CD4-positive, alpha-beta T cell treated with Interleukin-17A for 4 hours (primary cell): ENCODE measurements around the gene SPNS2.

Experiments used
- DNase-seq: peaks from one replicate; pipeline ENCODE4 v3.0.0-alpha.2; 2020; ENCODE audit warnings: mixed read lengths

Gene SPNS2

DNA sequence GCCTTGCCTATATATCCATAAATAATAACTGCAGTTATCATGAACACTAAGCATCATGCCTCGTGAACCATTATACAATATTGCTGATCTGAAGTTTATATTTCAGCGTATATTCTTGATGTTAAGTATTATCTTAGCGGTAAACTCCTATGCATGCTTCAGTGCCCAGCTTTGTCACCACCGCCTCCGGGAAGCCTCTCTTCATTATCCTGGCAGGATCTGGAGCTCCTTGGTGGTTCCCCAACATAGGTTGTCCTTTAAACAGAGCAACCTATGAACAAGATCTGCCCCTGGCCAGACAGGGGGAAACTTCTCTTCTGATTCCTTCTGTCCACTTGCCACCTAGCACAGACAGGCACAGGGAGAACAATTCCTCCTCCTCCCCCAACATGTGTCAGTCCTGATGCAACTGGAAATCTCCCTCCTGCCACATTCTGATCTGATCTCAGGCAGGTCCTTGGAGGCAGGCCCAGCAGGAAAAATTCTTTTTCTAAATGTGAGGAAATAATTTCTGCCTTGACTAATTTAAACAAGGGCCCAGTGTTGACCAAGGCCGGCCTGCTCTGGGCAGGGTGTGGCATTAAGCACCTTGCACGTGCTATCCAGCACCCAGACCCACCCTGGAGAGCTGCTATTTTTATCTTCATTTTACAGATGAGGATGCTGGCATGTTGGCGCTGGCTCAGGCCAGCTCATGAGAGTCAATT is 22.4 kb downstream of the SPNS2 start:
- DNase-seq: no peak

DNA sequence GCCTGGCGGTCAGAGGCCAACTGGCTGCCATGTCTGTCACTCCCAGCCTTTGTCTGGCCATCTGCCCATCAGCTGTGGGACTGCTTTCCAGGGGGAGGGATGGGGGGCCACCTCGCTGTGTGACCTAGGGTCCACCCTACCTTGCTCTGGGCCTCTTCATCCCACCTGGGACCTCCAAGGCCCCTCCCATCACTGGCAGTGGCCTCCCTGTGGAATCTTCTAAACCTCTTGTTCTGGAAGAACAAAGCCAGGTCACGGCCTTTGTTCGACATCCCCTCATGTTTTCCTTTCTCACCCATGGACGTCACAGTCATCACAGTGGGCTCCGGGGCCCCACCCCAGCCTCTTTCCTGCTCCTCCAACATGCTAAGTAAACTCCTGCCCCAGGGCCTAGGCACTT is 24.0 kb downstream of the SPNS2 start:
- no peak for DNase-seq

GRCh38 chr17:4523946-4524345 is 25.3 kb downstream of the SPNS2 start:
- no peak for DNase-seq

DNA sequence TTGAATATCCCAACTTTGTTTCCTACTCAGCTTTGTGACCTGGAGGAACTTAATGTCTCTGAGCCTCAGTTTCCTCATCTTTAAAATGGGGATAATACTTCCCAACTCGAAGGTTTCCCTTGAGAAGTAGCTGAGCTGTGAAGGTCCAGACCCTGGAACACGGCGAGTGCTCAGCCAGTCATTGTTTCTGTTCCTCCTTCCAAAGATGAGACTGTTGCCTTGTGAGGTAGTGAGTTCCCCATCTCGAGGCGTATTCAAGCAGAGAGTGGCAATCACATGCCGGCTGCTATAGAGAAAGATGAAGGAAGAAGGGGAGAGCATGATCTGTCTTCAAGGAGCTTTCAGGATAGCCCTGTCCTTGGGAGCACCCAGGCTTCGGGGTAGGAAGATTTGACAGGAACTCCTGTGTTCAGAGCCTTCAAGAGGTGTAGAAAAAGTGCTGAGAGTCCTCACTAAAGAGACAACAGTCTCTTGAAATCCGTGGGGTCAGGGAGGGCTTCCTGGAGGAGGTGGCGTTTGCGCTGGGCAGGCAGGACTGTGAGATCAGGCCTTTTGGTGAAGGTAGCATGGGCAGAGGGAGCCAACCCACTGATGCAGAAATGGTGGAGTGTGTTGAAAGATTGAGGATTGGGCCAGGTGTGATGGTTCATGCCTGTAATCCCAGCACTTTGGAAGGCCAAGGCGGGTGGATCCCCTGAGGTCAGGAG is 27.2 kb downstream of the SPNS2 start:
- DNase-seq: no peak

GRCh38 chr17:4527134-4527533 is 28.5 kb downstream of the SPNS2 start:
- DNase-seq: no peak

DNA sequence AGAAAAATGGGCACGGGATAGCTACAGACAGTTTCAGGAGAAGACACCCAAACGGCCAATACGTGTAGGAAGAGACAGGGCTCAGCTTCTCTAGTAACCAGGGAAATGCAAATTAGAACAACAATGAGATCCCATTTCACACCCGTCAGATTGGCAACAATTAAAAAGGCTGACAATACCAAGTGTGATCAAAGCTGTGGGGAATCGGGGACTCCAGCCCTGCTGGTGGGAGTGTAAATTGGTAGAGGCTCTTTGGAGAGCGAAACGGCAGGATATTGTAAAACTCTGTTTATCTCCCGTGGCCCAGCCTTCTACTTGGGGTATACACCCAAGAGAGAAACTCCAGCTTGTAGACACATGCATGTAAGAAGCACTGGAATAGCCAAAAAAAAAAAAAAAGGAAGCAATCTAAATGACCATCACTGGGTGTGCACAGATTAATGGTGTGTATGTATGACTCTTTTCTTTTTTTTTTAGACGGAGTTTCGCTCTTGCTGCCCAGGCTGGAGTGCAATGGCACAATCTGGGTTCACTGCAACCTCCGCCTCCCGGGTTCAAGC is 29.0 kb downstream of the SPNS2 start:
- no peak for DNase-seq

DNA sequence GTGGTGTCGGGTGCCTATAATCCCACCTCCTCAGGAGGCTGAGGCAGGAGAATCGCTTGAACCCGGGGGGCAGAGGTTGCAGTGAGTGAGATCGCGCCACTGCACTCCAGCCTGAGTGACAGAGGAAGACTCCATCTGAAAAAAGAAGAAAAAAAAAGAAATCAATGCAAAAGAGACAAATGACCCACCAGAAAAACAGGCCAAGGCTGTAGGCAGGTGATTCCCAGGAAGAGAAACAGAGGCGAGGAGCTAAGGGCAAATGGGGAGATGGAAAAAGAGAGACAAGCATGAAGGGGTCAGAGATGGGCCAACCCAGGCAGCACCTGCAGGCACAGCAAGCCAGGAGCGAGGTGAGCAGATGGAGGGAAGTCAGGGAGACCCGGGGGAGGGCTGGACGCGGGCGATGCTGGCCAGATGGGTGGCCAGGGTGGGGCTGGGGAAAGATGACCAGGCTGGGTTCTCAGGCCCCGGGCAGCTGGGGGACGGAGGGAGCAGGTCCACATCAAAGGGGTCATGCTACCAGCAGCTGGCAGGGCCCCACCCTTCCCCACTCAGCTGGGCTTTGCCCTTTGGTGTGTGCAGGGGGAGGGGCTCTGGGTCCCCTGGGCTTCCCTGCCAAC is 31.0 kb downstream of the SPNS2 start:
- no peak for DNase-seq

GRCh38 chr17:4530799-4531730 is 32.4 kb downstream of the SPNS2 start:
- no peak for DNase-seq

- no peak for DNase-seq
Measured at GRCh38 chr17:4531988-4532736, 33.5 kb downstream of the SPNS2 start.

DNA sequence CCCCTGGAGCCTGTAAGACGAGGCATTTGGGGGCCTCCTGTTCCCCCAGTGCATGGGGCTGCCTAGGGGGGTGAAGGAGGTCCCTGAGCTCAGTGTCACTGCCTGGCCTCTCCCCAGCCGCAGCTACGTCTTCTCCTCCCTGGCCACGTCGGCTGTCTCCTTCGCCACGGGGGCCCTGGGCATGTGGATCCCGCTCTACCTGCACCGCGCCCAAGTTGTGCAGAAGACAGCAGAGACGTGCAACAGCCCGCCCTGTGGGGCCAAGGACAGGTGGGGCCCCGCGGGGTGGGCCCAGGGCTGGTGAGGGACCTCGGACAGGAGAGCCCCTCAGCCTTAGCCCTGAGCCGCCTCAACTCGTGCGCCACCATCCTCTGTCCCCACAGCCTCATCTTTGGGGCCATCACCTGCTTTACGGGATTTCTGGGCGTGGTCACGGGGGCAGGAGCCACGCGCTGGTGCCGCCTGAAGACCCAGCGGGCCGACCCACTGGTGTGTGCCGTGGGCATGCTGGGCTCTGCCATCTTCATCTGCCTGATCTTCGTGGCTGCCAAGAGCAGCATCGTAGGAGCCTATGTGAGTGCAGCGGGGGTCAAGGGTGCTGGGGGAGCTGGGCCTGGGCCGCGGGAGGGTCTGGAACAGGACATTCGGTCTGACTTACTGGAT is 34.3 kb downstream of the SPNS2 start:
- no peak for DNase-seq

- no peak for DNase-seq
Measured at GRCh38 chr17:4533523-4534504, 35.1 kb downstream of the SPNS2 start.

GRCh38 chr17:4534515-4534914 is 35.8 kb downstream of the SPNS2 start:
- no peak for DNase-seq

GRCh38 chr17:4534928-4535666 is 36.4 kb downstream of the SPNS2 start:
- no peak for DNase-seq

DNA sequence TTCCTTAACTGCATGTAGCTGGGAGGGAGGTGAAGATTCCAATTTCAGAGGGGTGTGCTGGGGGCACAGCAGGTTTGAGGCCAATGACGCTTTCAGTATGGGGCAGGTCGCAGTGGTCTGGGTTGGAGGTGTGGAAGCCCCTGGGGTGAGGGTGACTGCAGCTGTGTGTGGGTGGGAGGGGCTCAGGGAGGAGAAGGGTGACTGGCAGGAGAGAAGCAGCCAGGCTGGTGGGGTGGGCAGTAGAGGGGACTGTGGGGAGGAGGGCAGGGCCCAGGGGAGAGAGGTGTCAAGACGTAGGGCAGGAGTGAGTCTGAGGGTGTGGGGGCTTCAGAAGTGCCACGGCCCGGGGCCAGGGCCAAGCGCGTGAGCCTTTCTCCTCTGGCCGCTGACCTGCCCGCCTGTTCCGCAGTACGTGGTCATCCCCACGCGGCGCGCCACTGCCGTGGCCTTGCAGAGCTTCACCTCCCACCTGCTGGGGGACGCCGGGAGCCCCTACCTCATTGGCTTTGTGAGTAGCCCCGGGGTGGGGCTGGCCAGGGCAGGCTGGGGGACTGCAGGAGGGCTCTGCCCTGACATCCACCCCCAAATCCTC is 37.1 kb downstream of the SPNS2 start:
- DNase-seq: no peak

DNA sequence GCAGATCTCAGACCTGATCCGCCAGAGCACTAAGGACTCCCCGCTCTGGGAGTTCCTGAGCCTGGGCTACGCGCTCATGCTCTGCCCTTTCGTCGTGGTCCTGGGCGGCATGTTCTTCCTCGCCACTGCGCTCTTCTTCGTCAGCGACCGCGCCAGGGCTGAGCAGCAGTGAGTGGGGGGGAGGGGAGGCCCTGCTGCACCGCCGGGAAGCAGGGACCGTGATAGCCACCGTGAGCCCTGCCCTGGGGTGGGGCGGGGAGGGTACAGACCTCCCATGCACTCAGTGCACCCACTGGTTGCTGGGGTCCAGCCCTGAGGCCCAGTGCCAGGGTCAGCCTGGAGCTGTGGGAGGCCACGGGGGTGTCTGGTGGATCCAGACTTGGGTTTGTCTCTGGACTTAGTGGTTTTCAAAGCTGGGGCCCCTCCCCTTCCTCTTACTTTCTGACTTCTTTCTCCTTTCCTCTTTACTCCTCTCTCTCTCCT is 37.6 kb downstream of the SPNS2 start:
- DNase-seq: no peak

DNA sequence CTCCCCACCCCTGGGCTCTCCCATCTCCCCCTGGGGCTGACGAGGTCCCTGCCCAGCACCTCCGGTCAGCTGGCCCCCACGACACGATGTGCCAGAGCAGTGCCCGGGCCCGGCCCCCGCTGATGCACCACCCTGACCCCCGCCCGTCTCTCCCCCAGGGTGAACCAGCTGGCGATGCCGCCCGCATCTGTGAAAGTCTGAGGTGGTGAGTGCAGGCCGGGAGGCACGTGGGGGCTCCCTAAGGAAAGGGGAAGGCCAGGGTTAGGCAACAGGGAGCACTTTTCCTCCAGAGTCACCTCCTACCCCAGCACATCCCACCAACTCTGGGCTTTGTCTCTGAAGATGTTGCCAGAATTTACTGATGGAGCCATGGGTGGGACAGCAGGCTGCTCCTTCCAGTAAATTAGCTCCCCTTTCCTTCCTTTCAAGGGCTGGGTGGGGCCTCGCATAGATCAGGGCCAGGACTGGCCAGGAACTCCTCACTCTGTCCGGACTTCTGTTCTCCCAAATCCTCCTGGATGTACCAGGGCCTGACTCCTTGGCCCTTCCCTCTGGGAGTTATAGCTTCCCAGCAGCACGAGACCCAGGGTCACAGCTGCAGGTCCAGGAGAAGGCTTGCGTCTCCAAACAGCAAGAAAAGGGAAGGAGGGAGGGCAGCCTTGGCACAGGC is 38.2 kb downstream of the SPNS2 start:
- no peak for DNase-seq

GRCh38 chr17:4537451-4538235 is 39.0 kb downstream of the SPNS2 start:
- DNase-seq: no peak
